ENCODE data around the gene OBSCN. TPM values are rescaled to one million over a fixed set of nuclear protein-coding genes. Genes with fewer than 3 reads are reported as not detected.

The OBSCN gene
- total RNA-seq, 1 experiment from 2014 or later, result 10.5 TPM

DNA sequence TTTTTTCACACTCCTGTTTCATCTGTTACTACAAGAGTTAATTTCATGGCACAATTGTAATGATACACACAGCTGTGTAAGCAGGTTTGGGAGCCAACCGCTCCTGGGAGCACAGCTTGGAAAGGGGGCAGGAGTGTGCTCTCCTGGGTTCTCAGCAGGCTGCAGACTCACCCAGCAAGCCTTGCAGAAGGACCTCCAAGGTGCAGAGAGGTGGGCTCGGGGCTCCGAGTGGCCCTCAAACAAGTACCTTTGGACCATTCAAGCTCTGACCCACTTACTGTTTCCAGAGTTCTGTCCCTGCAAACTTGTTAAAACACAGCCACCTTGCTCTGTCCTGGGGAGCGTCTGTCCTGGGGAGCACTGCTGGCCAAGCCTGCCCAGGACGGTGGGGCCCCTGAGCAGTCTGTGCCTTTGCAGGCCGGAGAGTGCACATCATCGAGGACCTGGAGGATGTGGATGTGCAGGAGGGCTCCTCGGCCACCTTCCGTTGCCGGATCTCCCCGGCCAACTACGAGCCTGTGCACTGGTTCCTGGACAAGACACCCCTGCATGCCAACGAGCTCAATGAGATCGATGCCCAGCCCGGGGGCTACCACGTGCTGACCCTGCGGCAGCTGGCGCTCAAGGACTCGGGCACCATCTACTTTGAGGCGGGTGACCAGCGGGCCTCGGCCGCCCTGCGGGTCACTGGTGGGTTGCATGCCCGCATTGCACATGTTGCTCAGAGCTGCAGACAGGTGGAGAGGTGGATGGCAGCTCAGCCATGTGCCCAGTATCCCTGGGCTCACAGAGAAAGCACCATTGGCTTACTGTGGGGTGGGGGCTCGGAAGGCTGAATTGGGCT is 78.0 kb downstream of the OBSCN start:
- POLR2A ChIA-PET, result no interaction called here
- no peak for DNase-seq (ENCODE audit: low read depth, low spot score)
- in situ Hi-C loops (cut with HindIII; ENCODE audit: low pct_unique_long_range_greater_than_20kb, low sequenced_read_pairs) (no loop called here), intact Hi-C loops (cut with micrococcal nuclease; ENCODE audit: unreplicated experiment) (no loop called here)
- Histone ChIP-seq H3K4me1 (ENCODE audit: control insufficient read depth, insufficient read depth, low read length) (no peaks in the 10 kb centered on the region), H3K36me3 (ENCODE audit: control insufficient read depth, insufficient read depth, low read length) (no peaks in the 10 kb centered on the region), H3K27me3 (ENCODE audit: control insufficient read depth, insufficient read depth, low read length) (no peaks in the 10 kb centered on the region), H3K4me3 (ENCODE audit: low read depth in 2 of 2, low read length in 2 of 2) (no peak overlapping the region), H3K9me3 (ENCODE audit: control insufficient read depth, insufficient read depth, low read depth, low read length) (no peaks in the 10 kb centered on the region), H3K27ac (ENCODE audit: low read length) (no peak overlapping the region)
- no peak for ATAC-seq
- BruUV-seq (replicated peaks), result no TSS peak
- CTCF ChIA-PET, result no interaction called here
- TF ChIP-seq SIN3A (IDR thresholded peaks at IDR 0.05; ENCODE audit: borderline replicate concordance, insufficient read depth, low read depth, low read length), result no peak
- TF ChIP-seq, protein P1, sequence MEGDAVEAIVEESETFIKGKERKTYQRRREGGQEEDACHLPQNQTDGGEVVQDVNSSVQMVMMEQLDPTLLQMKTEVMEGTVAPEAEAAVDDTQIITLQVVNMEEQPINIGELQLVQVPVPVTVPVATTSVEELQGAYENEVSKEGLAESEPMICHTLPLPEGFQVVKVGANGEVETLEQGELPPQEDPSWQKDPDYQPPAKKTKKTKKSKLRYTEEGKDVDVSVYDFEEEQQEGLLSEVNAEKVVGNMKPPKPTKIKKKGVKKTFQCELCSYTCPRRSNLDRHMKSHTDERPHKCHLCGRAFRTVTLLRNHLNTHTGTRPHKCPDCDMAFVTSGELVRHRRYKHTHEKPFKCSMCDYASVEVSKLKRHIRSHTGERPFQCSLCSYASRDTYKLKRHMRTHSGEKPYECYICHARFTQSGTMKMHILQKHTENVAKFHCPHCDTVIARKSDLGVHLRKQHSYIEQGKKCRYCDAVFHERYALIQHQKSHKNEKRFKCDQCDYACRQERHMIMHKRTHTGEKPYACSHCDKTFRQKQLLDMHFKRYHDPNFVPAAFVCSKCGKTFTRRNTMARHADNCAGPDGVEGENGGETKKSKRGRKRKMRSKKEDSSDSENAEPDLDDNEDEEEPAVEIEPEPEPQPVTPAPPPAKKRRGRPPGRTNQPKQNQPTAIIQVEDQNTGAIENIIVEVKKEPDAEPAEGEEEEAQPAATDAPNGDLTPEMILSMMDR (IDR thresholded peaks at IDR 0.05), result no peak
- TF ChIP-seq TCF7L2 (IDR thresholded peaks at IDR 0.05; ENCODE audit: low read depth, low read length), result no peak
- TF ChIP-seq POLR2AphosphoS5 (IDR thresholded peaks at IDR 0.05; ENCODE audit: low read depth, low read length), result no peak
- TF ChIP-seq, protein P2, sequence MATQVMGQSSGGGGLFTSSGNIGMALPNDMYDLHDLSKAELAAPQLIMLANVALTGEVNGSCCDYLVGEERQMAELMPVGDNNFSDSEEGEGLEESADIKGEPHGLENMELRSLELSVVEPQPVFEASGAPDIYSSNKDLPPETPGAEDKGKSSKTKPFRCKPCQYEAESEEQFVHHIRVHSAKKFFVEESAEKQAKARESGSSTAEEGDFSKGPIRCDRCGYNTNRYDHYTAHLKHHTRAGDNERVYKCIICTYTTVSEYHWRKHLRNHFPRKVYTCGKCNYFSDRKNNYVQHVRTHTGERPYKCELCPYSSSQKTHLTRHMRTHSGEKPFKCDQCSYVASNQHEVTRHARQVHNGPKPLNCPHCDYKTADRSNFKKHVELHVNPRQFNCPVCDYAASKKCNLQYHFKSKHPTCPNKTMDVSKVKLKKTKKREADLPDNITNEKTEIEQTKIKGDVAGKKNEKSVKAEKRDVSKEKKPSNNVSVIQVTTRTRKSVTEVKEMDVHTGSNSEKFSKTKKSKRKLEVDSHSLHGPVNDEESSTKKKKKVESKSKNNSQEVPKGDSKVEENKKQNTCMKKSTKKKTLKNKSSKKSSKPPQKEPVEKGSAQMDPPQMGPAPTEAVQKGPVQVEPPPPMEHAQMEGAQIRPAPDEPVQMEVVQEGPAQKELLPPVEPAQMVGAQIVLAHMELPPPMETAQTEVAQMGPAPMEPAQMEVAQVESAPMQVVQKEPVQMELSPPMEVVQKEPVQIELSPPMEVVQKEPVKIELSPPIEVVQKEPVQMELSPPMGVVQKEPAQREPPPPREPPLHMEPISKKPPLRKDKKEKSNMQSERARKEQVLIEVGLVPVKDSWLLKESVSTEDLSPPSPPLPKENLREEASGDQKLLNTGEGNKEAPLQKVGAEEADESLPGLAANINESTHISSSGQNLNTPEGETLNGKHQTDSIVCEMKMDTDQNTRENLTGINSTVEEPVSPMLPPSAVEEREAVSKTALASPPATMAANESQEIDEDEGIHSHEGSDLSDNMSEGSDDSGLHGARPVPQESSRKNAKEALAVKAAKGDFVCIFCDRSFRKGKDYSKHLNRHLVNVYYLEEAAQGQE (IDR thresholded peaks at IDR 0.05; ENCODE audit: insufficient read depth in 1 of 2, low read depth in 2 of 2, low read length in 1 of 2), result no peak

DNA sequence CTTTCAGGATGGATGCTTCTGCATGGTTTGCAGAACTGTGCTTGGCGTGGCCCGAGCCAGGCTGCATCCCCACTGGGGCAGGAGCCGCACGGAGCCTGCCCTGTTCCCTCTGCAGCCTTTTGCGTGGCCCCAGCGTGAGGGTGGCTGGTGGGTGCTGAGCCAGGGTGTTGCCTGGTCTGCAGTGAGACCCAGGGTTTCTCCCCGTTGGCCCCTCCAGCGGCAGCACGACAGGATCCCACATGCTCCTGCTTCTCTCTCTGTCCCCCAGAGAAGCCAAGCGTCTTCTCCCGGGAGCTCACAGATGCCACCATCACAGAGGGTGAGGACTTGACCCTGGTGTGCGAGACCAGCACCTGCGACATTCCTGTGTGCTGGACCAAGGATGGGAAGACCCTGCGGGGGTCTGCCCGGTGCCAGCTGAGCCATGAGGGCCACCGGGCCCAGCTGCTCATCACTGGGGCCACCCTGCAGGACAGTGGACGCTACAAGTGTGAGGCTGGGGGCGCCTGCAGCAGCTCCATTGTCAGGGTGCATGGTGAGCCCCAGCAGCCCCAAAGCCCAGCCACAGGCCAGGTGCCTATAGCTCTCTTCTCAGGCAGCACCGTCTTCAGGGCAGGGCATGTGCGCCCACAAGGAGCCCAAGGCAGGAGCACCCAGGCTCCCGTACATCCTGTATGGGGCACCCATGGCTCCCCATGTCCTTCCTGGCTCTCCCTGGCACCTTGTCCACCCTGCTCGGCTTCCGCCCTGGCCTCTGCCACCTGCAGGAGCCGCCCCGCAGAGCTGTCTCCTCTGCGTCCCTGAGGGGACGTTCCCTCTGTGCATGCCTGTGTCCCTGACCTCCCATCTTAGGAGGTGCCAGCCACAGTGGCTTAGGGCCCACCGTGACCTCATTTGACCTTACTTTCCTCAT is 78.9 kb downstream of the OBSCN start:
- Histone ChIP-seq H3K36me3 (ENCODE audit: control insufficient read depth, insufficient read depth, low read length) (no peaks in the 10 kb centered on the region), H3K4me1 (ENCODE audit: control insufficient read depth, insufficient read depth, low read length) (no peaks in the 10 kb centered on the region), H3K4me3 (ENCODE audit: low read depth in 2 of 2, low read length in 2 of 2) (no peak overlapping the region), H3K27me3 (ENCODE audit: control insufficient read depth, insufficient read depth, low read length) (no peaks in the 10 kb centered on the region), H3K27ac (ENCODE audit: low read length) (no peak overlapping the region), H3K9me3 (ENCODE audit: control insufficient read depth, insufficient read depth, low read depth, low read length) (no peaks in the 10 kb centered on the region)
- ChIA-PET CTCF (no interaction called here), POLR2A (no interaction called here)
- ATAC-seq (peak; percentile 22; the same call in 1 of the 2 replicates), DNase-seq (ENCODE audit: low read depth, low spot score) (no peak)
- in situ Hi-C loops (cut with HindIII; ENCODE audit: low pct_unique_long_range_greater_than_20kb, low sequenced_read_pairs) (no loop called here), intact Hi-C loops (cut with micrococcal nuclease; ENCODE audit: unreplicated experiment) (no loop called here)
- TF ChIP-seq SIN3A (IDR thresholded peaks at IDR 0.05; ENCODE audit: borderline replicate concordance, insufficient read depth, low read depth, low read length) (no peak), POLR2AphosphoS5 (IDR thresholded peaks at IDR 0.05; ENCODE audit: low read depth, low read length) (no peak), TCF7L2 (IDR thresholded peaks at IDR 0.05; ENCODE audit: low read depth, low read length) (no peak)
- TF ChIP-seq, protein P1 (IDR thresholded peaks at IDR 0.05), result no peak
- TF ChIP-seq, protein P2 (IDR thresholded peaks at IDR 0.05; ENCODE audit: insufficient read depth in 1 of 2, low read depth in 2 of 2, low read length in 1 of 2), result no peak
- BruUV-seq (replicated peaks), result no TSS peak
